ENCODE results near the gene TUB.

TUB gene

GRCh38 chr11:8047382-8047781, 33.6 kb upstream of the TUB start:
- no peak for DNase-seq

DNA sequence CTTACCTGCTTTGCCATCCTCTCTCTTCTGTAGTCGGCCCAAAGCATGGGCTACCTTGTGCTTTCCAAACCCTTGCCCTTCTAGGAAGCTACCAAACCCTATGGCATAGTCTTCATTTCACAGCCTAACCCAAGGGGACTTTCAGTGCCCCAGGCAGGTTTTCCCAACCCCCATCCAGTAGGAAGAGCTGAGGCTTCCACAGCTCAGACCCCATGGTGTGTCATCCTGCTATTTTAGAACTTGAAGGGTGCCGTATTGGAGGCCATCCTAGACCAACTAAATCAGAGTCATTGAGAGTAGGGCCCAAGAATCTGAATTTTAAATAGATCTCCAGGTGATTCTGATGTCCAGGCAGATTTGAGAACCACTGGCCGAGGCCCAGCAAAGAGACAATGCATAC, 31.9 kb upstream of the TUB start:
- no peak for DNase-seq

DNA sequence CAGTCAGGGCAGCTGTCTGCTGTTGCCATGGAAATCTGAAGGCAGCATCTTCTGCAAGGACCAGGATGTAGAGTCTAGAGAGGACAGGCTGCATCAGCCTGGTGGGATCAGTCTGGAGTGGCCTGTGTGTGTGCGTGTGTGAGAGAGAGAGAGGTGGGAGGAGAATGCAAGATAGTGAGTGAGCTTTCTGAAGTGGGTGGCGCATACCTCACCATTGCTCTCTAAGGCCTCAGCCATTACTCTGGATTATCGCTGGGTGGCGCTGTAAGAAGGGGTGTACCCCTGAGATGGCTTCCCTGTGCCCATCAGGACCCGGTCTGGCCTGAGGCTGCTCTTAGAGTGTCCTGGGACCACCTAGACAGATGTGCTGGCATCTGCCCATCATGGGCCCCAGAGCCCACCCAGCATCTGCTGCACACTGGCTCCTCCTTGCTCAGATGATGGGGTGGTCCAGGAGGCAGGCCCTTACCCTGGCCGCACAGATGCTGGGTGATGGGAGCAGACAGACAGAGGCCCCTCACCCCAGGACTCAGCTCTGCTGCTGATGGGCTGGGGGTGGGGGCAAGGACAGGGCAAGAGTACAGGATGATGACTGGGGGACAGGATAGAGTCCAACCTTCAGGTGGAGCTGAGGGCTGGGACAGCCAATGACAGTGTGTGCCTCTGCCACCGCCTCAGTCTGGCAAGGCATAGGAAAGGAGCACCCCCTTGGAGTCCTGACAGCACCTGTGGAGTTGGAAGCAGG, 25.7 kb upstream of the TUB start:
- DNase-seq: no peak

- no peak for DNase-seq
These were observed 25.0 kb upstream of the TUB start for GRCh38 chr11:8055836-8056526.

DNA sequence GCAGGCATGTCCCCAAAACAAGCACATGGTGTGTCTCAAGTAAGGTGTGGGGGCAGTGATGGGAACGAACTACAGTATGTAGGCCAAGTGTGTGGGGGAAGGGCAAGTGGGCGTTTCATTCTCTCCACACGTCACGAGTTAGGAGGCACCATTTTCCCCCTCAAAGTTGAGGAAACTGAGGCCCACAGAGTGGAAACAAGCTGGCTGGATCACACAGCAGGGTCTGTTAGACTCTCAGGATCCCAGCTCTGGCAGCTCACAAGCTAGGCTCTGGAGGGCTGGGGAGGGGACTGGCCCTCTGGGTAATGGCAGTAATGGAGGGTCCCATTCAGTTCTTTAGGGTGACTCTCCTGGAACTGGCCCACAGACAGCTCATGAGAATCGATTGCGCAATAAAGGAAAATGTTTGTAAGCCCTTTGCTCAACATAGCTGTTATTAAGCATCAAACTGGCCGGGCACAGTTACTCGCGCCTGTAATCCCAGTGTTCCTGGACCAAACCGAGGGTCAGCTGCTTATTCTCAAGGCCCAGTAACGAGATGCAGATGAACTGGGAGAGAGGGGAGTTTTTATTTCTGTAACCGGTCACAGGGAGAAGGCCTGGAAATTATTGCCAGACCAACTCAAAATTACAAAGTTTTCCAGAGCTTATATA, 24.1 kb upstream of the TUB start:
- no peak for DNase-seq

- no peak for DNase-seq
These were observed 22.8 kb upstream of the TUB start for GRCh38 chr11:8058216-8058615.

DNA sequence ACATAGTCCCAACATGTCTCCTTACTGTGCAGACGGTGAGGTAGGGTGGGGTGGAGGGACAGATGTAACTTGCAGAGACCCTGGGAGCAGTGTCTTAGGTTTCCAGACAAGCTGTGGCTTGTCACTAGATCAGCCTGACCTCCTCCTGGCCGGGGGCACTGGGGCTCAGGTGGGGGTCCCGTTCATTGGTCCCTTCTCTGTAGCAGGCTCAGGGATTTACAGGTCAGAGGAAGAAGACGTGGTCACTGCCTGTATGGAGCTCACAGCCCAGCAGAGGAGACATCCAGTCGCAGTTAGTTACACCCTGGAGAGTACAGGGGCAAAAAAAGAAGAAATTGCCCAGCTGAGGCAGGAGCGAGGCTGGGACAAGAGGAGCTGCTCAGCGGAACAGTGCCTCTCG, 22.0 kb upstream of the TUB start:
- no peak for DNase-seq

DNA sequence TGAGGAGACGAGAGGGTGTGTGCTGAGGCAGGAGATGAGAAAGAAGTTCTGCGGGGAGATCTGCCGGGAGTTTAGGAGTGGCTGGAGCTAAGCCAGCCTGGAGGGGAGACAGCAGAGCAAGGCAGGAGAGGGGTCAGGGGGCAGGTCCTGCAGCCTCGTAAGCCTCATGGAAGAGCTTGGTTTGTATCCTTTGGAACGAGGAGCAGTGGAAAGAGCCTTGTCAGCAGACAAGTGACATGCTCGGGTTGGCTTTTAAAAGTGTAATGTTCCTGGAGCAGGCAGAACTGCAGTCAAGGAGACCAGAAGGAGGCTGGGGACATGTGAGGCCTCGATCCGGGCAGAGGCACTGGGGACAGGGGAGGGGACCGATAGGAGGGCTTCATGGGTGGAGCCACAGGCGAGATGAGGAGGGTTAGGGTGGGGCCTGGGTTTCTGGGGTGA, 21.4 kb upstream of the TUB start:
- no peak for DNase-seq

GRCh38 chr11:8060146-8060719, 20.8 kb upstream of the TUB start:
- DNase-seq: no peak

- DNase-seq: no peak
These were observed 20.0 kb upstream of the TUB start for GRCh38 chr11:8060801-8061554.

DNA sequence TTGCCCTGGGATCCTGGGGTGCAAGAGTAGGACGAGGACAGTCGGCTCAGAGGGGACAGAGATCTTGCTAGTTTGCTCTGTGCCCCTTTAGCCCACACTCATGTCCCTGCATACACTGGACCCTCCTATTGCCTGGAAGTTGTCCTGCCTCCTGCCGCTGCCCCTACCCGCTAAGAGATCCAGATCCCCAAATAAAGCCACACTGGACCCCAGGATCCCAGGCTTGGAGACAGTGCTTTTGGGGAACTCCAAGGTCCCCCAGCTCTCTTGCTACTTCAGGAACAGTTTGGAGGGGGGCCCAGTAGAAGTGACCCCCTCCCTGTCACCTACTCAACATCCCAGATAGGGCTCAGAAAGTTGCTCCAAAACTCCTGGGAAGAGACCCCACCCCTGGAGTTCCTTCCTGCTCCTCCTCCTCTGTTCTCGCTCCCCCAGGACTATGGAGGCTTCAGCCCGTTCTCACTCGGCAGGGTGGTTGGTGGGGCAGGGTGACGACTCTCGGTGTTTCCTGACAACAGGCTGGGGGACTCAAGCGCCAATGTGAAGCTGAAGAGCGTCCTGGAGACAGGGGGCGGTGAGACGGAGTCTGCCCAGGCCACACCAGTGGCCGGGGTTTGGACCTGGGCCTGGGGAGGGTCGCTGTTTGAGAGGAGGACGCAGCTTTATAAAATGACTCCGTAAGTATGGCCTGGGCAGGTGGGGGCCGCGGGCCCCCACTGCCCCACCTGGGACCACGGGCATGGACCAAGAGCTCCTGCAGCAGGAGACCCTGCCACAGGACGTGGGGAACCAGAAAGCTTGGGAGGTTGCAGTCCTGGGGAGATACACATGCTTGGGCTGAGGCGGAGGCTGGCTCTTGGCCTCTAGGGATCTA, 19.2 kb upstream of the TUB start:
- DNase-seq: no peak

DNA sequence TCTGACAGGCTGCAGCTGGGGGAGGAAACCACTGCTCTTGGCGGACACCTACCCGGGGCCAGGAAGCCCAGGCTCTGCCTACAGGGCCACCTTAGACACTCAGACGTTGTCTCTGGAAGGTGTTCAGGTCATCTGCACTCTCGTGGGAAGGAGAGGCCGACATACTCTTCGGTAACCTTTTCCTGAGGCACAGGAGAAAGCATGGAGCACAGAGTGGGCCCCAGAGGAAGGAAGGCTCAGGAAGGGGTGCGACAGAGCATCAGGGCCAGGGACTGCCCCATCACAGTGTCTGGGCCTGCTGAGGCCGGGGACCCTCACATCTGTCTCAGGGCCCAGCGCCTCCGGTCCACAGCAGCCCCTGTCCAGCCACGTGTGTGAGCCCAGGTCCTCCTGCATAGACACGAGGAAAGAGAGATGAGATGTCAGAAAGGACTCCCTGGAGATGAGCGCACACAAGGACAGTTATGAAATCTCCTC, 18.2 kb upstream of the TUB start:
- no peak for DNase-seq

GRCh38 chr11:8063324-8063723, 17.7 kb upstream of the TUB start:
- DNase-seq: no peak

DNA sequence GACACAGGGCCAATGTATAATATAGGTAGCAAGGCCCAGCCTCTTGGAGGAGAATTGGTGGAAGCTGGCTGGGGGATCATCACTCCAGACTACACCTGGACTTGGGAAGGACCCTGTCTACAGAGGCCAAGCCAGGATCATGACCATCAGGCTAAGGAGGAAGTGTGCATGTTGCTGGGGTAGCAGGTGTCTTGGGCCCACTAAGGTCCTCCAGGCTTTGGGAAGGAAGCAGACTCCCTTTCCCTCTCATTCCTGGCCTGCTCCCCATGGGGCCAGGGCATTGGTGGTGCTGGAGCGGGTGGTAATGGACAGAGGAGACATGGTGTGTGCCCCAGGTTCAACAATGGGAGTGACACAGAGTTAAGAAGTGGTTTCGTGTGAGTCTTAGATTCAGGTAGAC, 16.0 kb upstream of the TUB start:
- DNase-seq: no peak

- no peak for DNase-seq
These were observed 14.7 kb upstream of the TUB start for GRCh38 chr11:8066036-8066910.

DNA sequence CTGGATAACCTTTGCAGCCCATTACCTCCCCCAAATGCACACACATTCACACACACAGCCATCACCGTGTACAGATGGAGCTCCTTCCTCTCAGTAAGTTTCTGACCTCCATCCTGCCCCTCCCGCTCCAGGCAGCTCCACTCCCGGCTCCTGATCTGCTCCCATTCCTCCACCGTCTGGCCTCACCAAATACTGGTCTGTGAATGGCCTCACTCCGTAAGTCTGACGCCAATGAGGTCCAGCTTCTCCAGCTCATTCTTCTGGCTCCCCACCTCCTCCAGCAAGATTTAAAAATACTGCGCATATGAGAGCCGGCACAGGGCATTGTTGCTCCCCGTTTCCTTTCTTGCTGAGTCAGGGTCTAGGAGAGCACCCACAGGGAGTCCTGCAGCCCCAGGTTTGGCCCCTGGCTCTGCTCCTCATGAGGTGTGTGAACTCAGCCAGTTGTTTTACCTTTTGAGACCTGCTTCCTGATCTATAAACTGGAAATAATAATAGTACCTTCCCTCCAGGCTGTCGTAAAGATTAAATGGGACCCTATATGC, 14.0 kb upstream of the TUB start:
- DNase-seq: no peak

DNA sequence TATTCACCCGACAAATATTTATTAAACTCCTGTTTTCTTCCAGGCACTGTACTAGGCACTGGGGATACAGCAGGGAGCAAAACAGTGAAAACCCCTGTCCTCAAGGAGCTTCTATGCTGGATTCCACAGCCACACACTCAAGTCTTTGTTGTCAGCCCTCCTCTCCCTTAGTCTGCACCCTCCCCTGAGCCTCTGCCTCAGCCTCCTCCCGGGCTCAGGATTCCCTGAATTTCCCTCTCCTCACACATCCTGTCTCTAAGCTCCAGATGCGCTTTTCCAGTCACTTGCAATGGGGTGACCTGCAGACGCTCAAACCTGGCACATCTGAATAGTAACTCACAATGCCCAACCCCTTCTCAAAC, 13.5 kb upstream of the TUB start:
- DNase-seq: no peak

DNA sequence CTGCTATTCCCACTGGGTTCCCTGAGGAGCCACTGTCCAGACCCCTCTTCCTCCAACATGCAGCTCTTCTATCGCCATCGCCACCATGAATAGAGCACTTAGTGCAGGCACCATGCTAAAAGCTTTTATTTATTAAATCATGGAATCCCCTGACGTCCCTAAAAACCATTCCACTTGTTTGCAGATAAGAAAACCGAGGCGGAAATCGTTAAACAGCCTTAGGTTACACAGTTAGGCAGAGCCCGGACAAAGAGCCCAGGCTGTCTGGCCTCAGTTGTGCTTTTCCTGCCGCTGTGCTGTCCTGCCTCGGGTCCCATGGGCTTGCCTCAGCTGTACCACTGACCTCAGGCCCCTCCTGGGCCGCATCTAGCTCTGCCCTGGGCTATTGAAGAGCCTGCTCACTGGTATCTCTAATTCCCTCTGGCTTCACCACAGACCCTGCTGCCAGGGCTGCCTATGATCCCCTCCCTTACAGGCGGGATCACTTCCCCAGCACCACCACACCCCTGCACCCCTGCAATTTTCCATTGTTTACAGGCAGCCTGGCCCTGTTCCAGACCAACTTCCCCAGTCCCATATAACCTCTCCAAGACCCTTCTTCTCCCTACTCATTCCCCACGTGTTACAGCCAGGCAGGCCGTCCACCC, 13.0 kb upstream of the TUB start:
- DNase-seq: no peak

- DNase-seq: no peak
These were observed 12.3 kb upstream of the TUB start for GRCh38 chr11:8068605-8069221.

DNA sequence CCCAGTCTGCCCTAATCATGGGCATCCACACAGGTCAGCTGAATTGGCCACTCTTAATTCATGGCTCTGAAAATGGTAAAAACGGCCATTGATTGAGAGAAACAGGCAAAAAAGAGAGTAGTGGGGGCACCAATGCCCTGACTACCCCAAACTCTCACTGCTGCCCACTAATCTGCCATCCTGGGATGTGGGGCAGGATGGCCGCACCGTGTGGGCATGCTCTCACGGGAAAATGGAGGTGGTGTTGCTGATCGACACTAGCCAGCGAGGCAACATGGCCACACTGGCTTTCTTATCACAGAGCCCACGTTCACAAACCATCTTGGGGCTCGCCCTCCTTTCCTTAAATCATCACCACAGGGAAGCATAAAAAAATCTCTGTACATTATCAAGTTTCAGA, 11.2 kb upstream of the TUB start:
- DNase-seq: no peak
